ENCODE results near the gene AMPD2. TPM values are rescaled to one million over a fixed set of nuclear protein-coding genes. Genes with fewer than 3 reads are reported as not detected.

Gene AMPD2
- polyA plus RNA-seq, 1 donor (not counting 4 experiments of a cell fraction or from before 2014, with no cell fraction given): 17.6 TPM

DNA sequence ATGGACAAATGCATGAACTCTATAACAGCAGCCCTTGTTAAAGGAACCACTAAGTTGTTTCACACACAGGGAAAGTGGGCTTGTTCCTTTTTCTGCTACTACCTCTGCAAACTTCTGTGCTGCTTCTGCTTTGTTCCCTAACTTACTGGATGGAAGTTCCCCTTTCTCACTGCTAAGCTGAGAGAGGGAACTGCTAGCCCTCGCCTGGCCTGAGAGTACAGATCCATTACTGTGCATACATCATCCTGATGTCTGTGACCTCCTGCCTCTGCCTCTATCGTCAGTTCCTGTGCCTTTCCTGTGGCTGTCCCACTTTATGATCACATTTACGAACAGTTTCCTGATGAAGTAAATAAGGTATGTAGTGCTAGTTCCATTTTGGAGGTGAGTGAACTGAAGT, 3.8 kb upstream of the AMPD2 start:
- no peaks in the 10 kb centered on the region for H3K9me1 ChIP-seq (ENCODE audit: control insufficient read depth, extremely low read depth, insufficient read depth, low read length)
- H3K9ac ChIP-seq (ENCODE audit: control insufficient read depth, extremely low read depth, insufficient read depth, low read length): no peak overlapping the region
- no peak for TF ChIP-seq EZH2 (IDR thresholded peaks at IDR 0.05; ENCODE audit: low read length)
- TF ChIP-seq, protein P1, sequence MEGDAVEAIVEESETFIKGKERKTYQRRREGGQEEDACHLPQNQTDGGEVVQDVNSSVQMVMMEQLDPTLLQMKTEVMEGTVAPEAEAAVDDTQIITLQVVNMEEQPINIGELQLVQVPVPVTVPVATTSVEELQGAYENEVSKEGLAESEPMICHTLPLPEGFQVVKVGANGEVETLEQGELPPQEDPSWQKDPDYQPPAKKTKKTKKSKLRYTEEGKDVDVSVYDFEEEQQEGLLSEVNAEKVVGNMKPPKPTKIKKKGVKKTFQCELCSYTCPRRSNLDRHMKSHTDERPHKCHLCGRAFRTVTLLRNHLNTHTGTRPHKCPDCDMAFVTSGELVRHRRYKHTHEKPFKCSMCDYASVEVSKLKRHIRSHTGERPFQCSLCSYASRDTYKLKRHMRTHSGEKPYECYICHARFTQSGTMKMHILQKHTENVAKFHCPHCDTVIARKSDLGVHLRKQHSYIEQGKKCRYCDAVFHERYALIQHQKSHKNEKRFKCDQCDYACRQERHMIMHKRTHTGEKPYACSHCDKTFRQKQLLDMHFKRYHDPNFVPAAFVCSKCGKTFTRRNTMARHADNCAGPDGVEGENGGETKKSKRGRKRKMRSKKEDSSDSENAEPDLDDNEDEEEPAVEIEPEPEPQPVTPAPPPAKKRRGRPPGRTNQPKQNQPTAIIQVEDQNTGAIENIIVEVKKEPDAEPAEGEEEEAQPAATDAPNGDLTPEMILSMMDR (optimal IDR thresholded peaks at IDR 0.05 in 1 of 3, IDR thresholded peaks at IDR 0.05 in 1 of 3, conservative IDR thresholded peaks at IDR 0.05 in 1 of 3; ENCODE audit: extremely low read depth in 1 of 3, insufficient read depth in 2 of 3, low read length in 3 of 3): no peak
- no peaks in the 10 kb centered on the region for H4K20me1 ChIP-seq (ENCODE audit: control insufficient read depth, extremely low read depth, insufficient read depth, low read length)
- peaks cover 9% of the 10 kb centered on the region for H3K79me2 ChIP-seq (ENCODE audit: control insufficient read depth, insufficient read depth, low read length)
- DNase-seq (ENCODE audit: low read depth, low spot score) (no peak), FAIRE-seq (no peak)
- no peak overlapping the region for H3K27ac ChIP-seq (ENCODE audit: control insufficient read depth, insufficient read depth, low read length)
- dilution Hi-C loops (cut with MboI; ENCODE audit: extremely low pct_ligation_motif_present, low sequenced_read_pairs): no loop called here
- no peak overlapping the region for H3K4me3 ChIP-seq (ENCODE audit: control insufficient read depth in 2 of 3, extremely low read depth in 1 of 3, insufficient read depth in 2 of 3, low read depth in 1 of 3, low read length in 3 of 3)
- no peaks in the 10 kb centered on the region for H3K36me3 ChIP-seq (ENCODE audit: control insufficient read depth in 2 of 2, extremely low read depth in 1 of 2, insufficient read depth in 2 of 2, low read length in 2 of 2)
- H3K9me3 ChIP-seq (ENCODE audit: control insufficient read depth, low read depth, low read length): no peaks in the 10 kb centered on the region
- H3K27me3 ChIP-seq (ENCODE audit: control insufficient read depth, extremely low read depth, insufficient read depth, low read length): no peaks in the 10 kb centered on the region
- peaks cover 21% of the 10 kb centered on the region for H3K4me1 ChIP-seq (ENCODE audit: control insufficient read depth, extremely low read depth, insufficient read depth, low read length)
- no peak overlapping the region for H3K4me2 ChIP-seq (ENCODE audit: control insufficient read depth, extremely low read depth, insufficient read depth, low read depth, low read length)
- no peak overlapping the region for H2AFZ ChIP-seq (ENCODE audit: control insufficient read depth, low read length)

DNA sequence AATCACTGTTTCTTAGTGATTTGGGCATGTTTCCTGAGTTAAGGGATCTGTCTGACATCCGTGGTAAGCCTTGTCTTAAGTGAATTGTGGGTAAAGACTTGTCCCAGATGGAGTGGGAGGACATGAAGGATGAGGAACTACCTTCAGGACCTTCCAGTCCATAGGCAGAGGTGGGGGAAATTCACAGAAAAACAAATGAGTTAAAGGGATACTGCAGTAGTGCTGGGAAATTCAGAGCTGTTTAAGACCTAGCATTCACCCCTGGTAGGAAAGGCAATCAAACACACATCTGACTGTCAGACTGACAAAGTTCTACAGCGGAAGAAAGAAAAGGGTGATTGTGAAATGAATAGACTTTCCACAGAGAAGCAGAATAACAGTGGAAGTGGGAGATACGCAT, 3.2 kb upstream of the AMPD2 start:
- H2AFZ ChIP-seq (ENCODE audit: control insufficient read depth, low read length): no peak overlapping the region
- H3K9ac ChIP-seq (ENCODE audit: control insufficient read depth, extremely low read depth, insufficient read depth, low read length): no peak overlapping the region
- FAIRE-seq (no peak), DNase-seq (ENCODE audit: low read depth, low spot score) (no peak)
- no peak overlapping the region for H3K4me3 ChIP-seq (ENCODE audit: control insufficient read depth in 2 of 3, extremely low read depth in 1 of 3, insufficient read depth in 2 of 3, low read depth in 1 of 3, low read length in 3 of 3)
- peaks cover 24% of the 10 kb centered on the region for H3K4me1 ChIP-seq (ENCODE audit: control insufficient read depth, extremely low read depth, insufficient read depth, low read length)
- TF ChIP-seq, protein P1 (optimal IDR thresholded peaks at IDR 0.05 in 1 of 3, IDR thresholded peaks at IDR 0.05 in 1 of 3, conservative IDR thresholded peaks at IDR 0.05 in 1 of 3; ENCODE audit: extremely low read depth in 1 of 3, insufficient read depth in 2 of 3, low read length in 3 of 3): no peak
- no peak for TF ChIP-seq EZH2 (IDR thresholded peaks at IDR 0.05; ENCODE audit: low read length)
- no peaks in the 10 kb centered on the region for H3K9me1 ChIP-seq (ENCODE audit: control insufficient read depth, extremely low read depth, insufficient read depth, low read length)
- no peaks in the 10 kb centered on the region for H4K20me1 ChIP-seq (ENCODE audit: control insufficient read depth, extremely low read depth, insufficient read depth, low read length)
- H3K27me3 ChIP-seq (ENCODE audit: control insufficient read depth, extremely low read depth, insufficient read depth, low read length): no peaks in the 10 kb centered on the region
- peaks cover 15% of the 10 kb centered on the region for H3K79me2 ChIP-seq (ENCODE audit: control insufficient read depth, insufficient read depth, low read length)
- no peak overlapping the region for H3K4me2 ChIP-seq (ENCODE audit: control insufficient read depth, extremely low read depth, insufficient read depth, low read depth, low read length)
- no peaks in the 10 kb centered on the region for H3K9me3 ChIP-seq (ENCODE audit: control insufficient read depth, low read depth, low read length)
- dilution Hi-C loops (cut with MboI; ENCODE audit: extremely low pct_ligation_motif_present, low sequenced_read_pairs): no loop called here
- no peaks in the 10 kb centered on the region for H3K36me3 ChIP-seq (ENCODE audit: control insufficient read depth in 2 of 2, extremely low read depth in 1 of 2, insufficient read depth in 2 of 2, low read length in 2 of 2)
- H3K27ac ChIP-seq (ENCODE audit: control insufficient read depth, insufficient read depth, low read length): no peak overlapping the region
